Liver (tissue), 9 donors: ENCODE measurements around the gene DIABLO. TPM values are rescaled to one million over a fixed set of nuclear protein-coding genes. Genes with fewer than 3 reads are reported as not detected.
"Not testable (repeated sequence)": the region's sequence is repeated elsewhere in the genome, so short reads cannot be mapped to it uniquely, and the experiment has no call there.

Experiments used
- DNase-seq: peaks from one replicate; pipeline ENCODE4 v3.0.0-alpha.2; 2017; ENCODE audit warnings: low spot score
- H3K27ac ChIP-seq, 2 donors: one replicate each; pipeline ENCODE4 v1.7.0; 2013; ENCODE audit warnings: inconsistent platforms in 2 of 2, low read length in 2 of 2, control low read depth in 1 of 2, low read depth in 1 of 2, mild to moderate bottlenecking in 1 of 2
- H3K27me3 ChIP-seq, 4 donors: one replicate each; pipeline versions ENCODE4 v1.6.1 to v1.7.0; 2013; ENCODE audit warnings: low read length in 3 of 4, inconsistent platforms in 1 of 4, mild to moderate bottlenecking in 1 of 4, moderate library complexity in 1 of 4; ENCODE audit not compliant: control insufficient read depth in 4 of 4, insufficient read depth in 4 of 4
- H3K36me3 ChIP-seq, 4 donors: one replicate each; pipeline versions ENCODE4 v1.6.1 to v1.7.0; 2013; ENCODE audit warnings: low read length in 3 of 4, mild to moderate bottlenecking in 3 of 4, low read depth in 1 of 4, moderate library complexity in 1 of 4; ENCODE audit not compliant: control insufficient read depth in 4 of 4, insufficient read depth in 3 of 4
- H3K4me1 ChIP-seq, 4 donors: one replicate each; pipeline versions ENCODE4 v1.6.1 to v1.7.0; 2013; ENCODE audit warnings: low read length in 3 of 4, mild to moderate bottlenecking in 3 of 4, moderate library complexity in 1 of 4; ENCODE audit not compliant: control insufficient read depth in 4 of 4, insufficient read depth in 4 of 4
- H3K4me3 ChIP-seq, 3 donors: one replicate each; pipeline versions ENCODE4 v1.6.1 to v1.7.0; 2013; ENCODE audit warnings: low read length in 3 of 3, control low read depth in 1 of 3, low read depth in 1 of 3, mild to moderate bottlenecking in 1 of 3
- H3K9ac ChIP-seq, 2 donors: one replicate each; pipeline ENCODE4 v1.7.0; 2013; ENCODE audit warnings: low read length in 2 of 2, mild to moderate bottlenecking in 2 of 2, moderate library complexity in 2 of 2, control low read depth in 1 of 2, low read depth in 1 of 2
- H3K9me3 ChIP-seq, 4 donors: one replicate each; pipeline versions ENCODE4 v1.6.1 to v1.7.0; 2013; ENCODE audit warnings: low read length in 3 of 4; ENCODE audit not compliant: control insufficient read depth in 4 of 4
- EGR1 ChIP-seq, 2 donors: IDR thresholded peaks; 2 replicates each; pipeline ENCODE4 v1.6.1; 2016 to 2018; ENCODE audit warnings: antibody characterized with exemption in 2 of 2, low read depth in 2 of 2
- FOXA1 ChIP-seq: IDR thresholded peaks from 2 replicates; pipeline ENCODE4 v1.6.1; 2016; ENCODE audit warnings: antibody characterized with exemption
- FOXA2 ChIP-seq: IDR thresholded peaks from 2 replicates; pipeline ENCODE4 v1.6.1; 2016; ENCODE audit warnings: antibody characterized with exemption
- GABPA ChIP-seq, 2 donors: IDR thresholded peaks in 1 of 2; conservative IDR thresholded peaks in 1 of 2; 2 replicates each; pipeline ENCODE4 v1.6.1; 2016; ENCODE audit warnings: antibody characterized with exemption in 2 of 2, mild to moderate bottlenecking in 1 of 2, moderate library complexity in 1 of 2
- HNF4A ChIP-seq, 2 donors: conservative IDR thresholded peaks; 2 replicates each; pipeline ENCODE4 v1.6.1; 2016; ENCODE audit warnings: antibody characterized with exemption in 2 of 2, mild to moderate bottlenecking in 2 of 2
- HNF4G ChIP-seq: IDR thresholded peaks from 2 replicates; pipeline ENCODE4 v1.6.1; 2016; ENCODE audit warnings: antibody characterized with exemption
- JUND ChIP-seq, 2 donors: IDR thresholded peaks; 2 replicates each; pipeline ENCODE4 v1.6.1; 2016; ENCODE audit warnings: antibody characterized with exemption in 2 of 2
- NR2F2 ChIP-seq: IDR thresholded peaks from 2 replicates; pipeline ENCODE4 v1.6.1; 2016; ENCODE audit warnings: antibody characterized with exemption
- RAD21 ChIP-seq, 2 donors: IDR thresholded peaks; 2 replicates each; pipeline ENCODE4 v1.6.1; 2016; ENCODE audit warnings: antibody characterized with exemption in 2 of 2, mild to moderate bottlenecking in 2 of 2
- RXRA ChIP-seq, 2 donors: IDR thresholded peaks; 2 replicates each; pipeline ENCODE4 v1.6.1; 2017 to 2018; ENCODE audit warnings: antibody characterized with exemption in 2 of 2, mild to moderate bottlenecking in 1 of 2
- SP1 ChIP-seq: IDR thresholded peaks from 2 replicates; pipeline ENCODE4 v1.6.1; 2018; ENCODE audit warnings: antibody characterized with exemption, mild to moderate bottlenecking
- TAF1 ChIP-seq: conservative IDR thresholded peaks from 2 replicates; pipeline ENCODE4 v1.6.1; 2016; ENCODE audit warnings: antibody characterized with exemption, mild to moderate bottlenecking
- YY1 ChIP-seq: IDR thresholded peaks from 2 replicates; pipeline ENCODE4 v1.6.1; 2016; ENCODE audit warnings: antibody characterized with exemption, mild to moderate bottlenecking
- WGBS: extraction: QIAGEN DNeasy Blood & Tissue Kit; methylation state at CpG from one replicate; pipeline ENCODE4 v1.1.7; 2013; 5-methylcytosine and 5-hydroxymethylcytosine counted together
- polyA plus RNA-seq, 2 donors: library from polyadenylated mRNA; stranded (reverse) in 1 of 2; unstranded in 1 of 2; fragments of 200-250 nt in 1 of 2; fragments of >200 nt in 1 of 2; fragmentation: Nextera tagmentation in 1 of 2; extraction: Ambion mirVana in 1 of 2; gene quantifications; one replicate each; pipeline versions ENCODE4 v1.2.1 to v1.2.3, GENCODE V29; 2013 to 2015
- total RNA-seq, 2 donors: library from RNA; depleted of rRNA; stranded (reverse); fragments of >200 nt; gene quantifications; one replicate each; pipeline ENCODE4 v1.2.3, GENCODE V29; 2014
- TF ChIP-seq, protein P1 (sequence below): IDR thresholded peaks from 2 replicates; pipeline ENCODE4 v1.6.1; 2016; ENCODE audit warnings: antibody characterized with exemption
- TF ChIP-seq, protein P2 (sequence below): IDR thresholded peaks from 2 replicates; pipeline ENCODE4 v1.6.1; 2016; ENCODE audit warnings: antibody characterized with exemption
- TF ChIP-seq, protein P3 (sequence below): fragments of 150-350 bp; IDR thresholded peaks from 2 replicates; pipeline ENCODE4 v1.5.1; 2017; ENCODE audit warnings: improper control_type of control experiment, low read depth, low read length; ENCODE audit not compliant: missing input control
- TF ChIP-seq, protein P4 (sequence below): IDR thresholded peaks from 2 replicates; pipeline ENCODE4 v1.6.1; 2016; ENCODE audit warnings: antibody characterized with exemption
- TF ChIP-seq, protein P5 (sequence below): IDR thresholded peaks from 2 replicates; pipeline ENCODE4 v1.6.1; 2016; ENCODE audit warnings: antibody characterized with exemption, mild to moderate bottlenecking
- donor health status: healthy.
- donor health status: healthy.
- donor health status: healthy.
- donor health status: healthy.
- donor health status: healthy.

The DIABLO gene
- total and polyA plus RNA-seq, 4 donors = 20.4 to 34.4 (median 28.5) TPM

DNA sequence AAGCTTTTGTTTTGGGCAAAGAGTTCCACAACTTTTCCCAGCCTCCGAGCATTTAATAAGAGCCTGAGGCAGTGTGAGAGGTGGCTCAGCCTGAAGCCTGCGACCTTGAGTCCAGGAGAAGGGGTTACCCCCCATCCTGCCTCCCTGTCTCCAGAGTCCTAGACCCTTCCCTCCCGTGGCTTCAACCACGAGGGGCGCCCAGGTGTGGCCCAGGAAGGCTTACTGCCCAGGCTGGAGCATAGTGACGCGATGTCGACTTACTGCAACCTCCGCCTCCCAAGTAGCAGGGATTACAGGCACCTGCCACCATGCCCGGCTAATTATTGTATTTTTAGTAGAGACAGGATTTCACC lies 42.3 kb downstream of the DIABLO start:
- no peak overlapping the region for H3K9ac ChIP-seq
- DNase-seq = no peak
- H3K9me3 ChIP-seq = no peaks in the 10 kb centered on the region
- TF ChIP-seq FOXA2 (no peak), HNF4A (conservative IDR thresholded peaks at IDR 0.05) (no peak), SP1 (no peak), RXRA (IDR thresholded peaks at IDR 0.05) (no peak), JUND (IDR thresholded peaks at IDR 0.05) (no peak), EGR1 (IDR thresholded peaks at IDR 0.05; ENCODE audit: low read depth in 2 of 2) (no peak), HNF4G (no peak), RAD21 (IDR thresholded peaks at IDR 0.05) (no peak), TAF1 (no peak), YY1 (no peak), GABPA (IDR thresholded peaks at IDR 0.05 in 1 of 2, conservative IDR thresholded peaks at IDR 0.05 in 1 of 2) (no peak), NR2F2 (no peak), FOXA1 (no peak)
- TF ChIP-seq, protein P1, sequence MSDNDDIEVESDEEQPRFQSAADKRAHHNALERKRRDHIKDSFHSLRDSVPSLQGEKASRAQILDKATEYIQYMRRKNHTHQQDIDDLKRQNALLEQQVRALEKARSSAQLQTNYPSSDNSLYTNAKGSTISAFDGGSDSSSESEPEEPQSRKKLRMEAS = no peak
- TF ChIP-seq, protein P2, sequence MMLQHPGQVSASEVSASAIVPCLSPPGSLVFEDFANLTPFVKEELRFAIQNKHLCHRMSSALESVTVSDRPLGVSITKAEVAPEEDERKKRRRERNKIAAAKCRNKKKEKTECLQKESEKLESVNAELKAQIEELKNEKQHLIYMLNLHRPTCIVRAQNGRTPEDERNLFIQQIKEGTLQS = no peak
- TF ChIP-seq, protein P3, sequence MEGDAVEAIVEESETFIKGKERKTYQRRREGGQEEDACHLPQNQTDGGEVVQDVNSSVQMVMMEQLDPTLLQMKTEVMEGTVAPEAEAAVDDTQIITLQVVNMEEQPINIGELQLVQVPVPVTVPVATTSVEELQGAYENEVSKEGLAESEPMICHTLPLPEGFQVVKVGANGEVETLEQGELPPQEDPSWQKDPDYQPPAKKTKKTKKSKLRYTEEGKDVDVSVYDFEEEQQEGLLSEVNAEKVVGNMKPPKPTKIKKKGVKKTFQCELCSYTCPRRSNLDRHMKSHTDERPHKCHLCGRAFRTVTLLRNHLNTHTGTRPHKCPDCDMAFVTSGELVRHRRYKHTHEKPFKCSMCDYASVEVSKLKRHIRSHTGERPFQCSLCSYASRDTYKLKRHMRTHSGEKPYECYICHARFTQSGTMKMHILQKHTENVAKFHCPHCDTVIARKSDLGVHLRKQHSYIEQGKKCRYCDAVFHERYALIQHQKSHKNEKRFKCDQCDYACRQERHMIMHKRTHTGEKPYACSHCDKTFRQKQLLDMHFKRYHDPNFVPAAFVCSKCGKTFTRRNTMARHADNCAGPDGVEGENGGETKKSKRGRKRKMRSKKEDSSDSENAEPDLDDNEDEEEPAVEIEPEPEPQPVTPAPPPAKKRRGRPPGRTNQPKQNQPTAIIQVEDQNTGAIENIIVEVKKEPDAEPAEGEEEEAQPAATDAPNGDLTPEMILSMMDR = no peak
- TF ChIP-seq, protein P4, sequence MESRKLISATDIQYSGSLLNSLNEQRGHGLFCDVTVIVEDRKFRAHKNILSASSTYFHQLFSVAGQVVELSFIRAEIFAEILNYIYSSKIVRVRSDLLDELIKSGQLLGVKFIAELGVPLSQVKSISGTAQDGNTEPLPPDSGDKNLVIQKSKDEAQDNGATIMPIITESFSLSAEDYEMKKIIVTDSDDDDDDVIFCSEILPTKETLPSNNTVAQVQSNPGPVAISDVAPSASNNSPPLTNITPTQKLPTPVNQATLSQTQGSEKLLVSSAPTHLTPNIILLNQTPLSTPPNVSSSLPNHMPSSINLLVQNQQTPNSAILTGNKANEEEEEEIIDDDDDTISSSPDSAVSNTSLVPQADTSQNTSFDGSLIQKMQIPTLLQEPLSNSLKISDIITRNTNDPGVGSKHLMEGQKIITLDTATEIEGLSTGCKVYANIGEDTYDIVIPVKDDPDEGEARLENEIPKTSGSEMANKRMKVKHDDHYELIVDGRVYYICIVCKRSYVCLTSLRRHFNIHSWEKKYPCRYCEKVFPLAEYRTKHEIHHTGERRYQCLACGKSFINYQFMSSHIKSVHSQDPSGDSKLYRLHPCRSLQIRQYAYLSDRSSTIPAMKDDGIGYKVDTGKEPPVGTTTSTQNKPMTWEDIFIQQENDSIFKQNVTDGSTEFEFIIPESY = no peak
- H3K27me3 ChIP-seq = no peaks in the 10 kb centered on the region
- H3K27ac ChIP-seq = no peak overlapping the region
- no peak overlapping the region for H3K4me3 ChIP-seq
- H3K36me3 ChIP-seq = no peaks in the 10 kb centered on the region
- 89% methylated on average over 10 of the region's 10 CpGs for WGBS
- H3K4me1 ChIP-seq = peaks cover 5 to 17% (median 12%) of the 10 kb centered on the region in 4 donors

DNA sequence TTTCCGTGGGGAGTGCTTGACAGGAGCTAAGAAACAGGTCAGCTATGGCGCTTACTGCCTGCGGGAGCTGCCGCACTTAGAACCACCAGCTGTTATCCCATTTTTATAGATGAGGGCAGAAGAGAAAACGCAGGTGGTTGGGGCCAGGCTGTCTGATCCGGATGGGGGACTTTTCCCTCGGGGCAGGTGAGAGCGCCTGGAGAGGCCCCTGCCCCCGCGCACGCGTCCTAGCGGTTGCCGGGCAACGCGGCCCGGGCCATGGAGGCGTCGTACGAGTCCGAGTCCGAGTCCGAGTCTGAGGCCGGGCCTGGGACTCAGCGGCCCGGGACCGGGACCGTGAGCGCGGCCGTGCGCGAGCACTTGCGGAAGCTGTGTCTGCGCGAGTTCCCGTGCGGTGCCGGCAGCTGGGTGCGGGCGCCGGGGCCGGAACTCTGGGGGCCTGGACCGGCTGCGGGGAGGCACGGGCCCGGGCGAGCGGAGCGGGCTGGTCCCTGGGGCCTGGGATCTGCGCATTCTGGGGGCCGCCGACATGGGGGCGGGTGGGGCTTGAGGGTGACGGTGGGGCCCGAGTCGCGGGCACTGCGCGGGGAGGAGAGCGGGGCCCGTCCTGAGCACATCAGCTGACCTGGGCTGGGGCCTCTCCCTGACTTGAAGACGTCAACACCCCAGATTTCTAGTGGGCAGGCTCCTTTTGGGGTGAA lies 42.8 kb downstream of the DIABLO start, which contains the start of gene LRRC43:
Gene LRRC43 (plus strand): TSS at position 237 of the 701 bp plus-strand sequence. CDS start 22 bp downstream, at position 259.
- H3K36me3 ChIP-seq = no peaks in the 10 kb centered on the region
- no peaks in the 10 kb centered on the region for H3K9me3 ChIP-seq
- no peak for DNase-seq
- H3K9ac ChIP-seq = no peak within 1 kb of the TSS
- H3K27me3 ChIP-seq = no peaks in the 10 kb centered on the region
- peaks cover 5 to 17% (median 12%) of the 10 kb centered on the region in 4 donors for H3K4me1 ChIP-seq
- H3K4me3 ChIP-seq = peak within 1 kb of the TSS in 2 of 3 donors; percentile 30 to 53
- 16% methylated on average over 63 of the region's 63 CpGs for WGBS
- no peak within 1 kb of the TSS for H3K27ac ChIP-seq
- TF ChIP-seq, protein P5, sequence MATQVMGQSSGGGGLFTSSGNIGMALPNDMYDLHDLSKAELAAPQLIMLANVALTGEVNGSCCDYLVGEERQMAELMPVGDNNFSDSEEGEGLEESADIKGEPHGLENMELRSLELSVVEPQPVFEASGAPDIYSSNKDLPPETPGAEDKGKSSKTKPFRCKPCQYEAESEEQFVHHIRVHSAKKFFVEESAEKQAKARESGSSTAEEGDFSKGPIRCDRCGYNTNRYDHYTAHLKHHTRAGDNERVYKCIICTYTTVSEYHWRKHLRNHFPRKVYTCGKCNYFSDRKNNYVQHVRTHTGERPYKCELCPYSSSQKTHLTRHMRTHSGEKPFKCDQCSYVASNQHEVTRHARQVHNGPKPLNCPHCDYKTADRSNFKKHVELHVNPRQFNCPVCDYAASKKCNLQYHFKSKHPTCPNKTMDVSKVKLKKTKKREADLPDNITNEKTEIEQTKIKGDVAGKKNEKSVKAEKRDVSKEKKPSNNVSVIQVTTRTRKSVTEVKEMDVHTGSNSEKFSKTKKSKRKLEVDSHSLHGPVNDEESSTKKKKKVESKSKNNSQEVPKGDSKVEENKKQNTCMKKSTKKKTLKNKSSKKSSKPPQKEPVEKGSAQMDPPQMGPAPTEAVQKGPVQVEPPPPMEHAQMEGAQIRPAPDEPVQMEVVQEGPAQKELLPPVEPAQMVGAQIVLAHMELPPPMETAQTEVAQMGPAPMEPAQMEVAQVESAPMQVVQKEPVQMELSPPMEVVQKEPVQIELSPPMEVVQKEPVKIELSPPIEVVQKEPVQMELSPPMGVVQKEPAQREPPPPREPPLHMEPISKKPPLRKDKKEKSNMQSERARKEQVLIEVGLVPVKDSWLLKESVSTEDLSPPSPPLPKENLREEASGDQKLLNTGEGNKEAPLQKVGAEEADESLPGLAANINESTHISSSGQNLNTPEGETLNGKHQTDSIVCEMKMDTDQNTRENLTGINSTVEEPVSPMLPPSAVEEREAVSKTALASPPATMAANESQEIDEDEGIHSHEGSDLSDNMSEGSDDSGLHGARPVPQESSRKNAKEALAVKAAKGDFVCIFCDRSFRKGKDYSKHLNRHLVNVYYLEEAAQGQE = no peak
- TF ChIP-seq FOXA2 (no peak), NR2F2 (no peak), GABPA (IDR thresholded peaks at IDR 0.05 in 1 of 2, conservative IDR thresholded peaks at IDR 0.05 in 1 of 2) (no peak), EGR1 (IDR thresholded peaks at IDR 0.05; ENCODE audit: low read depth in 2 of 2) (no peak), HNF4G (no peak), RAD21 (IDR thresholded peaks at IDR 0.05) (no peak)
- TF ChIP-seq, protein P3 = no peak

DNA sequence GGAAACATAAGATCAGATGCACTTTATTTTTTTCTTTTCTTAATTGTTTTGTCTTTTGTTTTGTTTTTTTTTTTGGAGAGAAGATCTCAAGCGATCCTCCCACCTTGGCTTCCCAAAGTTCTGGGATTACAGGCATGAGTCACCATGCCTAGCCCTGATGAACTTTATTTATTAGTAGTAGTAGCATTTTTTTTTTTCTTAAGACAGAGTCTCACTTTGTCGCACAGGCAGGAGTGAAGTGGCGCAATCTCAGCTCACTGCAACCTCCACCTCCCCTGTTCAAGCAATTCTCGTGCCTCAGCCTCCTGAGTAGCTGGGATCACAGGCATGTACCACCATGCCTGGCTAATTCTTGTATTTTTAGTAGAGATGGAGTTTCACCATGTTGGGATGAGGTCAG lies 49.4 kb downstream of the DIABLO start:
- H3K9ac ChIP-seq, H3K27ac ChIP-seq, H3K9me3 ChIP-seq, H3K4me1 ChIP-seq, DNase-seq, H3K4me3 ChIP-seq, H3K27me3 ChIP-seq, H3K36me3 ChIP-seq: not testable (repeated sequence)
- 93% methylated on average over 4 of the region's 4 CpGs for WGBS
